HG02763 (cell line): ENCODE results near the gene RIPK3.

Experiments used
- ATAC-seq: cut with Tn5 transposase; IDR thresholded peaks from one replicate; pipeline ENCODE4 v1.9.1; 2021; ENCODE audit warnings: mild to moderate bottlenecking, moderate library complexity; ENCODE audit not compliant: unreplicated experiment

RIPK3 gene

GRCh38 chr14:24324024-24324423 is 15.8 kb downstream of the RIPK3 start:
- no peak for ATAC-seq

GRCh38 chr14:24323341-24323740 is 16.4 kb downstream of the RIPK3 start:
- ATAC-seq, result no peak

- ATAC-seq, result no peak
These were observed 17.1 kb downstream of the RIPK3 start for GRCh38 chr14:24322672-24323071.

- ATAC-seq, result no peak
These were observed 18.4 kb downstream of the RIPK3 start for GRCh38 chr14:24321212-24321975.

- no peak for ATAC-seq
These were observed 22.5 kb downstream of the RIPK3 start for GRCh38 chr14:24317141-24317928.

- ATAC-seq, result no peak
These were observed 23.2 kb downstream of the RIPK3 start for GRCh38 chr14:24316597-24316950.

GRCh38 chr14:24315807-24316596 is 23.8 kb downstream of the RIPK3 start:
- no peak for ATAC-seq

GRCh38 chr14:24315243-24315806 is 24.5 kb downstream of the RIPK3 start:
- no peak for ATAC-seq

- no peak for ATAC-seq
These were observed 25.2 kb downstream of the RIPK3 start for GRCh38 chr14:24314377-24315193.

- ATAC-seq, result no peak
These were observed 25.9 kb downstream of the RIPK3 start for GRCh38 chr14:24313913-24314312.

GRCh38 chr14:24312736-24313507 is 26.9 kb downstream of the RIPK3 start:
- no peak for ATAC-seq

- no peak for ATAC-seq
These were observed 27.8 kb downstream of the RIPK3 start for GRCh38 chr14:24311837-24312615.

GRCh38 chr14:24310646-24311604 is 28.9 kb downstream of the RIPK3 start, which contains the start of gene LTB4R:
TSS of gene LTB4R (plus strand) at chr14:24311502. CDS start at chr14:24315652, 4,150 bp downstream.
- ATAC-seq, result peak; percentile 56

- ATAC-seq, result no peak
These were observed 29.5 kb downstream of the RIPK3 start for GRCh38 chr14:24310265-24310645.

- no peak for ATAC-seq
These were observed 30.1 kb downstream of the RIPK3 start, which contains the start of gene LTB4R2 for GRCh38 chr14:24309538-24310264. TSS of gene LTB4R2 (plus strand) at chr14:24310140. CDS start at chr14:24310665, 525 bp downstream.

- ATAC-seq, result no peak
These were observed 31.3 kb downstream of the RIPK3 start for GRCh38 chr14:24308342-24309124.
